ENCODE data around the gene OR4K1.

- TF ChIP-seq TAF1 (conservative IDR thresholded peaks at IDR 0.05) (no peak), REST (IDR thresholded peaks at IDR 0.05) (no peak)
Observed at GRCh38 chr14:19974844-19975243, 44.1 kb downstream of the OR4K1 start.
